H1 (cell line): Measurements from ENCODE around the gene SLC6A3. TPM values are rescaled to one million over a fixed set of nuclear protein-coding genes. Genes with fewer than 3 reads are reported as not detected.
A peak's percentile ranks its signal among the peaks of the same experiment; 100 is the strongest.

ENCODE experiments used
- CTCF ChIA-PET: fragments of 300-600 bp; sonication (Branson Sonifier 250); formaldehyde crosslinking; loops from one replicate; lab custom pipeline; 2021; ENCODE audit not compliant: partially characterized antibody; lab: Charles Lee
- POLR2A ChIA-PET: fragments of 300-600 bp; sonication (Branson Sonifier 250); formaldehyde crosslinking; loops from one replicate; lab custom pipeline; 2021; ENCODE audit warnings: inconsistent platforms; ENCODE audit not compliant: partially characterized antibody; lab: Charles Lee
- DNase-seq, 2 experiments: peaks; one replicate each; pipeline versions ENCODE4 v3.0.0 to v3.0.0-alpha.2; 2010 to 2022; ENCODE audit warnings: low spot score in 2 of 2, low read depth in 1 of 2, mixed read lengths in 1 of 2
- FAIRE-seq: peaks from 2 replicates; lab custom pipeline; 2011; peaks lifted over from hg19 to GRCh38; lab: Jason Lieb, UNC
- H2AFZ ChIP-seq: 2 replicates; pipeline ENCODE4 v1.8.1; 2012; ENCODE audit warnings: low read length, inconsistent platforms
- H2AK5ac ChIP-seq: 2 replicates; pipeline ENCODE4 v1.6.1; 2013; ENCODE audit warnings: low read depth, low read length
- H2BK120ac ChIP-seq: replicated peaks from 2 replicates; pipeline ENCODE3; 2013; ENCODE audit warnings: low read depth, low read length, inconsistent platforms
- H2BK12ac ChIP-seq: 2 replicates; pipeline ENCODE4 v1.6.1; 2013; ENCODE audit warnings: low read depth, low read length
- H2BK15ac ChIP-seq: 2 replicates; pipeline ENCODE4 v1.6.1; 2013; ENCODE audit warnings: low read length
- H2BK20ac ChIP-seq: 2 replicates; pipeline ENCODE4 v1.6.1; 2013; ENCODE audit warnings: low read length
- H2BK5ac ChIP-seq: 2 replicates; pipeline ENCODE4 v1.6.1; 2013; ENCODE audit warnings: low read depth, low read length
- H3K14ac ChIP-seq: 2 replicates; pipeline ENCODE4 v1.6.1; 2013; ENCODE audit warnings: inconsistent platforms; ENCODE audit not compliant: insufficient read length
- H3K18ac ChIP-seq: 2 replicates; pipeline ENCODE4 v1.6.1; 2013; ENCODE audit warnings: low read length; ENCODE audit errors: extremely low read depth
- H3K23ac ChIP-seq: 2 replicates; pipeline ENCODE4 v1.6.1; 2013; ENCODE audit warnings: inconsistent platforms; ENCODE audit not compliant: insufficient read length
- H3K23me2 ChIP-seq: 2 replicates; pipeline ENCODE4 v1.6.1; 2013; ENCODE audit warnings: low read depth, low read length
- H3K27ac ChIP-seq: 2 replicates; pipeline ENCODE4 v1.6.1; 2011; ENCODE audit warnings: low read depth, low read length, inconsistent platforms
- H3K27me3 ChIP-seq, 4 experiments: replicated peaks in 1 of 4; 1 replicate in 1 of 4; 2 replicates in 3 of 4; pipeline versions ENCODE4 v1.6.1 to v1.8.1; 2011 to 2013; ENCODE audit warnings: low read length in 3 of 4, mild to moderate bottlenecking in 3 of 4, inconsistent platforms in 2 of 4, mixed read lengths in 2 of 4, moderate library complexity in 1 of 4; ENCODE audit not compliant: control insufficient read depth in 3 of 4, insufficient read depth in 3 of 4; ENCODE audit errors: extremely low read depth in 1 of 4
- H3K36me3 ChIP-seq, 4 experiments: 2 replicates each; pipeline versions ENCODE4 v1.6.1 to v1.8.1; 2011 to 2013; ENCODE audit warnings: mild to moderate bottlenecking in 4 of 4, low read length in 3 of 4, moderate library complexity in 2 of 4, control low read depth in 1 of 4, inconsistent platforms in 1 of 4; ENCODE audit not compliant: insufficient read depth in 4 of 4, control insufficient read depth in 2 of 4
- H3K4ac ChIP-seq: replicated peaks from 2 replicates; pipeline ENCODE3; 2013; ENCODE audit warnings: low read length, low read depth, mixed read lengths, inconsistent platforms; ENCODE audit not compliant: insufficient read length
- H3K4me1 ChIP-seq, 4 experiments: replicated peaks in 1 of 4; 1 replicate in 1 of 4; 2 replicates in 3 of 4; pipeline versions ENCODE4 v1.6.1 to v1.8.1; 2011 to 2013; ENCODE audit warnings: low read length in 3 of 4, inconsistent platforms in 2 of 4, mixed read lengths in 1 of 4; ENCODE audit not compliant: insufficient read depth in 4 of 4, control insufficient read depth in 3 of 4
- H3K4me2 ChIP-seq, 2 experiments: 2 replicates each; pipeline versions ENCODE4 v1.6.1 to v1.8.1; 2011 to 2013; ENCODE audit warnings: low read depth in 2 of 2, low read length in 2 of 2, control low read depth in 1 of 2, inconsistent platforms in 1 of 2, mild to moderate bottlenecking in 1 of 2; ENCODE audit not compliant: insufficient read depth in 1 of 2
- H3K4me3 ChIP-seq, 4 experiments: fragments of 200-600, 300-600 bp in 1 of 4; sonication (generic), shearing (Covaris generic), sonication (Bioruptor Twin) in 1 of 4; 2 replicates each; pipeline versions ENCODE4 v1.5.1 to v1.8.1; 2011 to 2016; ENCODE audit warnings: low read length in 4 of 4, low read depth in 3 of 4, control low read depth in 2 of 4, inconsistent platforms in 2 of 4, mild to moderate bottlenecking in 2 of 4, mixed read lengths in 1 of 4, moderate library complexity in 1 of 4; ENCODE audit not compliant: insufficient read depth in 2 of 4; ENCODE audit errors: extremely low read depth in 1 of 4
- H3K56ac ChIP-seq: replicated peaks from 2 replicates; pipeline ENCODE3; 2013; ENCODE audit warnings: low read depth, mild to moderate bottlenecking, mixed read lengths, low read length, inconsistent platforms; ENCODE audit not compliant: insufficient read length
- H3K79me1 ChIP-seq: 2 replicates; pipeline ENCODE4 v1.6.1; 2013; ENCODE audit warnings: low read depth, low read length, control low read depth
- H3K79me2 ChIP-seq, 2 experiments: 2 replicates each; pipeline versions ENCODE4 v1.6.1 to v1.8.1; 2012 to 2013; ENCODE audit warnings: low read length in 2 of 2, mild to moderate bottlenecking in 2 of 2, inconsistent platforms in 1 of 2; ENCODE audit not compliant: insufficient read depth in 2 of 2, control insufficient read depth in 1 of 2
- H3K9ac ChIP-seq, 4 experiments: replicated peaks in 1 of 4; 1 replicate in 1 of 4; 2 replicates in 3 of 4; pipeline versions ENCODE4 v1.6.1 to v1.8.1; 2011 to 2013; ENCODE audit warnings: low read depth in 3 of 4, low read length in 3 of 4, control low read depth in 2 of 4, mild to moderate bottlenecking in 2 of 4, moderate library complexity in 2 of 4, inconsistent platforms in 1 of 4; ENCODE audit errors: extremely low read depth in 1 of 4
- H3K9me3 ChIP-seq, 2 experiments: 2 replicates each; pipeline versions ENCODE4 v1.6.1 to v1.8.1; 2012 to 2013; ENCODE audit warnings: mild to moderate bottlenecking in 2 of 2, moderate library complexity in 2 of 2, control low read depth in 1 of 2, inconsistent platforms in 1 of 2, low read depth in 1 of 2, low read length in 1 of 2, mixed read lengths in 1 of 2; ENCODE audit not compliant: insufficient read depth in 2 of 2
- H4K20me1 ChIP-seq, 2 experiments: replicated peaks in 1 of 2; 2 replicates each; pipeline versions ENCODE3 to v1.8.1; 2011 to 2013; ENCODE audit warnings: inconsistent platforms in 2 of 2, low read length in 2 of 2, mild to moderate bottlenecking in 1 of 2; ENCODE audit not compliant: insufficient read depth in 2 of 2, control insufficient read depth in 1 of 2
- H4K5ac ChIP-seq: 2 replicates; pipeline ENCODE4 v1.6.1; 2013; ENCODE audit warnings: low read length, low read depth, mixed read lengths, inconsistent platforms; ENCODE audit not compliant: insufficient read length
- H4K8ac ChIP-seq: 2 replicates; pipeline ENCODE4 v1.8.0; 2013; ENCODE audit warnings: mild to moderate bottlenecking, moderate library complexity, low read length, inconsistent platforms; ENCODE audit not compliant: insufficient read depth; ENCODE audit errors: extremely low read depth
- H4K91ac ChIP-seq: replicated peaks from 2 replicates; pipeline ENCODE3; 2013; ENCODE audit warnings: low read length, mixed read lengths, inconsistent platforms; ENCODE audit not compliant: insufficient read length
- EP300 ChIP-seq, 2 experiments: IDR thresholded peaks; 1 replicate in 1 of 2; 2 replicates in 1 of 2; pipeline ENCODE4 v1.6.1; 2011 to 2012; ENCODE audit warnings: low read depth in 2 of 2, low read length in 2 of 2, mild to moderate bottlenecking in 2 of 2, borderline replicate concordance in 1 of 2, inconsistent platforms in 1 of 2, moderate library complexity in 1 of 2
- EZH2 ChIP-seq: fragments of 200-600 bp; sonication (generic); IDR thresholded peaks from 2 replicates; pipeline ENCODE4 v1.7.1; 2012; ENCODE audit warnings: low read depth, mild to moderate bottlenecking, moderate library complexity, low read length, inconsistent platforms; ENCODE audit not compliant: severe bottlenecking
- KDM4A ChIP-seq: IDR thresholded peaks from one replicate; pipeline ENCODE4 v1.7.1; 2012; ENCODE audit warnings: low read depth, mild to moderate bottlenecking, moderate library complexity, low read length, inconsistent platforms; ENCODE audit not compliant: severe bottlenecking
- RAD21 ChIP-seq, 2 experiments: IDR thresholded peaks in 1 of 2; conservative IDR thresholded peaks in 1 of 2; 2 replicates each; pipeline ENCODE4 v1.6.1; 2011; ENCODE audit warnings: low read depth in 2 of 2, low read length in 2 of 2, improper control_type of control experiment in 1 of 2, inconsistent platforms in 1 of 2, mild to moderate bottlenecking in 1 of 2, moderate library complexity in 1 of 2
- SIN3A ChIP-seq, 2 experiments: IDR thresholded peaks in 1 of 2; conservative IDR thresholded peaks in 1 of 2; 2 replicates each; pipeline ENCODE4 v1.6.1; 2011 to 2012; ENCODE audit warnings: low read length in 2 of 2, improper control_type of control experiment in 1 of 2, low read depth in 1 of 2, mild to moderate bottlenecking in 1 of 2
- SUZ12 ChIP-seq: fragments of 200-600 bp; sonication (generic); IDR thresholded peaks from 2 replicates; pipeline ENCODE4 v1.6.1; 2012; ENCODE audit warnings: mild to moderate bottlenecking, inconsistent platforms, low read length, moderate library complexity, mixed read lengths
- TEAD4 ChIP-seq: IDR thresholded peaks from 2 replicates; pipeline ENCODE4 v1.6.1; 2012; ENCODE audit warnings: low read depth, low read length, inconsistent platforms, mixed read lengths
- WGBS, 2 experiments: shearing (Covaris generic) in 1 of 2; methylation state at CpG; one replicate each; pipeline versions ENCODE4 v1.1.6 to v1.1.7; 2013 to 2015; ENCODE audit warnings: low lambda C conversion rate in 2 of 2, mixed read lengths in 2 of 2, inconsistent platforms in 1 of 2, low coverage in 1 of 2, missing lambda C conversion rate in 1 of 2; ENCODE audit not compliant: insufficient replicate concordance in 2 of 2, insufficient coverage in 1 of 2, insufficient read length in 1 of 2; ENCODE audit errors: extremely low coverage in 1 of 2, missing lambda C conversion rate in 1 of 2; 5-methylcytosine and 5-hydroxymethylcytosine counted together
- polyA plus RNA-seq, 7 experiments: library from polyadenylated mRNA; depleted of rRNA in 3 of 7; stranded (reverse) in 5 of 7; unstranded in 2 of 7; fragments of >200 nt in 5 of 7; fragments of 200-250 nt in 2 of 7; gene quantifications; 1 replicate in 5 of 7; 2 replicates in 1 of 7; 4 replicates in 1 of 7; pipeline versions ENCODE4 v1.2.1 to v1.2.3, GENCODE V29; 2011 to 2013; ENCODE audit warnings: missing spikeins in 2 of 7, mixed read lengths in 2 of 7
- total RNA-seq: library from RNA; stranded (reverse); fragmentation: NEBNext Ultra II Directional; extraction: Animal tissue kit (Norgen Biotek cat#: 25700); gene quantifications from 2 replicates; pipeline ENCODE4 v1.2.1, GENCODE V29; 2021

Gene SLC6A3
- total and polyA plus RNA-seq, 2 of the 8 experiments (the other 6 are each of a cell fraction or from before 2014, with no cell fraction given) = 0.48 to 0.91 TPM

DNA sequence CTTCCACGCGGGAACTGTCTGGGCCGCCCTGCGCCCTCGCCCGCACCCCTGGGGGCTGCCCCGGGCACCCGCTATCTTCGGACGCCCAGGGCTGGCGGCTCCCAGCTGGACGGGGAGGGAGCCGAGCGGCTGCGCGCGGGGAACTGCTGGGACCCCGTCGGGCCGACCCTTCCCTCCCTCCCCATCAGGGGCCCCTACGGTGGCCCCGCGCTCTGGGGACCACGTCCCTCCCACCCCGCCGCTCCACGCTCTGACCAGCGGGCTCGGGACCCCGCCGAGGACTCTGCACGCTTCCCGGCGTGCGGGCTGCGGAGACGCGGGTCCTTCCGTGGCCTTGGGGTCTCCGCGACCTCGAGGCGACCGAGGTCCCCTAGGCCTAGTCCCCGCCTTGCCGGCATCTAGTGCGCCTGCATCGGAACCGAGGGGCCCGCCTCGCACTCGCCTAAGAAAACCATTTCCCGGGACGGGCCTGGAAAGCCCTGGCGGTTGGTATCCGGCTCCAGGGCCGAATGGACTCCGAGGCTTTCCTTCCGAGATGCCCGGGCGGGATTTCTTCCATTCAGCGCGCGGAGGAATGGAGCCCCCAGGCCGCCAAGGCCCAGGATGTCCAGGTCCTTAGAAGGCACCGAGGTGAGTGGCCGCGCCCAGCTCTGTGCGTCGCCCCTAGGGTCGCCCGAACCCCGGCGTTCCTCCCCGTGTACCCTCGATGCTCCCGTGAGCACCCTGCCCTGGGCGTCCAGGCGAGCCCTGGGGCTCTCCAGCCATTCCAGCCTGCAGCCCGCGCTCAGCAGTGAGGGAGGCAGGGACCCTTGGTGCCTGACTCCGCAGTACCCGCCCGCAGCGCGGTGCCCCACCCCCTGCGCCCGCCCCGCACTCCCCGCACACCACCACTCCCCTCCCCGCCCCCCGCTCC is 705 bp upstream of the SLC6A3 start:
- Histone ChIP-seq H3K4ac (no peak overlapping the region), H3K4me1 (peaks cover 0 to 6% (median 0%) of the 10 kb centered on the region in 4 experiments; a peak in 3 of 7 replicates), H4K8ac (peak overlapping the region; percentile 63; the same call in 1 of the 2 replicates), H3K36me3 (no peaks in the 10 kb centered on the region), H3K27ac (no peak overlapping the region), H3K23ac (no peak overlapping the region), H3K56ac (no peak overlapping the region), H2BK15ac (no peak overlapping the region), H3K9ac (no peak overlapping the region), H3K9me3 (no peaks in the 10 kb centered on the region), H2BK12ac (no peak overlapping the region), H2BK120ac (no peak overlapping the region), H4K20me1 (peaks cover 2 to 7% of the 10 kb centered on the region in 2 experiments), H2AK5ac (no peak overlapping the region), H2AFZ (peak overlapping the region; percentile 73; the same call in 1 of the 2 replicates), H3K23me2 (peaks cover 14% of the 10 kb centered on the region; the same call in 1 of the 2 replicates), H2BK5ac (no peak overlapping the region), H3K79me2 (no peaks in the 10 kb centered on the region), H3K4me3 (peak overlapping the region; percentile 36 to 71 (median 41)), H3K4me2 (peak overlapping the region; percentile 71 to 95), H4K91ac (no peak overlapping the region), H4K5ac (no peak overlapping the region), H3K79me1 (no peaks in the 10 kb centered on the region), H3K27me3 (peaks cover 30 to 73% (median 62%) of the 10 kb centered on the region in 4 experiments), H3K14ac (no peak overlapping the region), H3K18ac (no peak overlapping the region; the same call in 1 of the 2 replicates), H2BK20ac (no peak overlapping the region)
- CTCF ChIA-PET = interaction anchor here (1.0 to 3.0 kb wide), 2 partner anchors 61 to 66 kb away, joined by 3 to 10 read pairs; no protein-coding TSS in a partner anchor
- FAIRE-seq (no peak), DNase-seq (peak in 1 of 2 experiments; percentile 71)
- WGBS, 2 experiments = 3% methylated on average over 25 of the region's 92 CpGs; no CpG with 5 or more reads in 1 of the 2 experiments
- POLR2A ChIA-PET = interaction anchor here (1.0 kb wide), 2 partner anchors 12 to 33 kb away, joined by 3 read pairs; no protein-coding TSS in a partner anchor
- TF ChIP-seq EZH2 (peak; percentile 67), SUZ12 (peak; percentile 73), TEAD4 (no peak), SIN3A (conservative IDR thresholded peaks at IDR 0.05 in 1 of 2, IDR thresholded peaks at IDR 0.05 in 1 of 2; ENCODE audit: low read depth in 1 of 2, low read length in 2 of 2) (0 out of 4 replicates have a peak, but pooled peaks of 1 of the 2 experiments have one; percentile 13), KDM4A (peak; percentile 87), RAD21 (IDR thresholded peaks at IDR 0.05 in 1 of 2, conservative IDR thresholded peaks at IDR 0.05 in 1 of 2; ENCODE audit: low read depth in 2 of 2, low read length in 2 of 2) (no peak), EP300 (IDR thresholded peaks at IDR 0.05; ENCODE audit: borderline replicate concordance in 1 of 2, low read depth in 2 of 2, low read length in 2 of 2) (no peak)
